Lung (tissue), 12 donors: Measurements from ENCODE around the gene KCND3. TPM values are rescaled to one million over a fixed set of nuclear protein-coding genes. Genes with fewer than 3 reads are reported as not detected.

Experiments used
- ATAC-seq: fragments of 200-7000 bp; cut with Tn5 transposase; one replicate; pipeline ENCODE4 v1.9.1; 2020; ENCODE audit warnings: moderate number of reproducible peaks; ENCODE audit not compliant: insufficient read depth, low FRiP score
- DNase-seq, 3 donors: peaks; one replicate each; pipeline ENCODE4 v3.0.0-alpha.2; 2013 to 2017
- H3K27ac ChIP-seq, 2 donors: one replicate each; pipeline ENCODE4 v1.5.1; 2013; ENCODE audit warnings: mild to moderate bottlenecking in 2 of 2, moderate library complexity in 2 of 2, control low read depth in 1 of 2, inconsistent platforms in 1 of 2, low read depth in 1 of 2, low read length in 1 of 2
- H3K27me3 ChIP-seq, 3 donors: one replicate each; pipeline ENCODE4 v1.5.1; 2013; ENCODE audit warnings: low read length in 2 of 3; ENCODE audit not compliant: control insufficient read depth in 3 of 3, insufficient read depth in 3 of 3
- H3K36me3 ChIP-seq, 4 donors: one replicate each; pipeline ENCODE4 v1.5.1; 2013; ENCODE audit warnings: low read length in 4 of 4, mild to moderate bottlenecking in 1 of 4, moderate library complexity in 1 of 4; ENCODE audit not compliant: control insufficient read depth in 4 of 4, insufficient read depth in 4 of 4
- H3K4me1 ChIP-seq, 5 donors: one replicate each; pipeline ENCODE4 v1.5.1; 2013; ENCODE audit warnings: low read length in 5 of 5, mild to moderate bottlenecking in 2 of 5, moderate library complexity in 1 of 5; ENCODE audit not compliant: control insufficient read depth in 5 of 5, insufficient read depth in 5 of 5
- H3K4me3 ChIP-seq: one replicate; pipeline ENCODE4 v1.5.1; 2013; ENCODE audit warnings: mild to moderate bottlenecking, control low read depth, moderate library complexity
- H3K9ac ChIP-seq, 2 donors: one replicate each; pipeline ENCODE4 v1.5.1; 2013; ENCODE audit warnings: low read length in 2 of 2, control low read depth in 1 of 2; ENCODE audit not compliant: insufficient read depth in 1 of 2
- H3K9me3 ChIP-seq, 4 donors: one replicate each; pipeline ENCODE4 v1.5.1; 2013; ENCODE audit warnings: low read length in 3 of 4, mild to moderate bottlenecking in 1 of 4, moderate library complexity in 1 of 4; ENCODE audit not compliant: control insufficient read depth in 4 of 4, insufficient read depth in 3 of 4
- CTCF ChIP-seq: IDR thresholded peaks from 2 replicates; pipeline ENCODE4 v1.5.1; 2012; ENCODE audit warnings: mild to moderate bottlenecking; ENCODE audit errors: control extremely low read depth, extremely low read depth
- WGBS, 2 donors: extraction: QIAGEN DNeasy Blood & Tissue Kit; methylation state at CpG; one replicate each; pipeline ENCODE4 v1.1.7; 2013; 5-methylcytosine and 5-hydroxymethylcytosine counted together
- polyA plus RNA-seq, 2 donors: library from polyadenylated mRNA; stranded (reverse); fragments of 200-250 nt; gene quantifications; one replicate each; pipeline ENCODE4 v1.2.1, GENCODE V29; 2013
- total RNA-seq, 2 donors: library from RNA; depleted of rRNA in 1 of 2; stranded (reverse); fragments of >200 nt in 1 of 2; gene quantifications; one replicate each; pipeline ENCODE4 v1.2.1, GENCODE V29; 2014 to 2021
- donor health status: control.
- donor health status: control.
- donor health status: Bipolar disorder and iron deficiency.
- donor health status: healthy.
- donor health status: DM: yes; HTN: yes; CAD: no.

KCND3 gene
- total and polyA plus RNA-seq, 4 donors = 1.3 to 12.1 (median 4.9) TPM

DNA sequence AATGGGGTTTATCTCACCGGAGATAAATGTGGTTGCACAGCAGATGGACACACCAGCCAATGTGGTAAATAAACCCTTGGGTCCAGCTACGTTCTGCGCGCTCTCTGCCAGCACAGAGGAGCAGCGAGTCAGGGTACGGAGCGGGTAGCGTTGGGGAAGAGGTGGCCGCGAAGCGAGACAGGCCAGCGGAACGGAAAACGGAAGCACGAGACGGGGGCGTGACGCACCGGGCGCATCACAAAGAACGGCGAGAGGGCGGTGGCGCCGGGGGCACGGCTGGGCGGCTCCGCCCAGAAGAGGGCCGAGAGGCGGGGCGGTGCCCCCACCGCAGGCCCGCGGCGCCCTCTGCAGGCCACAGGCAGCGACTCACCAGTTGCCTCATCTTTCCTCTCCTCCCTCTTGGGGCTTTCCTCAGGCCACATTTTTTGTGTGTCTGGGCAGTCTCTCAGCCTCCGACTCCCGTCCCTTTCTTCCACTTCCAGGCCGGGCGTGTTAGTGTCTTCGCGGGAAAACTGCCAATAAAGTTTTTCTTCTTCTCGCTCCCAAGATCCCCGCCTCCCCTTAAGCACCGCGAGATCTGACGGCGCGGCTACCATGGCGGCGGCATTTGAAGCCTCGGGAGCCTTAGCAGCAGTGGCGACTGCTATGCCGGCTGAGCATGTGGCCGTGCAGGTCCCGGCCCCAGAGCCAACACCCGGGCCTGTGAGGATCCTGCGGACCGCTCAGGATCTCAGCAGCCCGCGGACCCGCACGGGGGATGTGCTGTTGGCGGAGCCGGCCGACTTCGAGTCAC, 233.9 kb downstream of the KCND3 start, which contains the start of gene DDX20:
DDX20 (plus strand) TSS at position 571 of the 793 bp plus-strand sequence; CDS start at position 595, 24 bp downstream.
- Histone ChIP-seq H3K36me3 (peaks cover 0 to 5% (median 2%) of the 10 kb centered on the region in 4 donors), H3K9ac (peak within 1 kb of the TSS; percentile 88 to 99), H3K27me3 (no peaks in the 10 kb centered on the region), H3K9me3 (peaks cover 0 to 2% (median 0%) of the 10 kb centered on the region in 4 donors), H3K4me3 (peak within 1 kb of the TSS; percentile 99), H3K27ac (peak within 1 kb of the TSS; percentile 88 to 97), H3K4me1 (peaks cover 0 to 16% (median 4%) of the 10 kb centered on the region in 5 donors)
- ATAC-seq = peak; percentile 97
- peak; percentile 75 for TF ChIP-seq CTCF
- WGBS, 2 donors = 0% methylated on average over 59 to 67 of the region's 67 CpGs
- DNase-seq = peak; percentile 95 to 99 (median 99)

DNA sequence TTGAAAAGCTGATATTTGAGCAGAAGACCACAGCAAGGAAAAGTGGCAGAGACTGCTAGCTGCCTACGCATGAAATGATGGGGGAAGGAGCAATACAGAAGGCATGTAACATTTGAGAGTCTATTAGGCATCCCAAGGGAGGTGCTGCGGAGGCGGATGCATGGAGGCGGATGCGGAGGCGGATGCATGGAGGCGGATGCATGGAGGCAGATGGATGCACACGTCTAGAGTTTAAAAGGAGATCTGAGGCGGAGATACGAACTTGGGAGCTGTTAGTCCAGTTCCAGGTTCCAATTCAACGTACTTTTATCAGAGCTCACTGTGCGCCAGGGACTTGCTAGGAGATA, 234.5 kb downstream of the KCND3 start:
- H3K27ac ChIP-seq = peak overlapping the region; percentile 88 to 97

GRCh38 chr1:111751906-111752575, 237.4 kb downstream of the KCND3 start:
- H3K27me3 ChIP-seq = no peaks in the 10 kb centered on the region
- WGBS, 2 donors = 47 to 53% methylated on average over 2 of the region's 2 CpGs
- peaks cover 0 to 14% (median 3%) of the 10 kb centered on the region in 5 donors for H3K4me1 ChIP-seq
- peaks cover 0 to 2% (median 0%) of the 10 kb centered on the region in 4 donors for H3K36me3 ChIP-seq
- H3K27ac ChIP-seq = no peak overlapping the region
- peaks cover 0 to 2% (median 0%) of the 10 kb centered on the region in 4 donors for H3K9me3 ChIP-seq
- ATAC-seq (no peak), DNase-seq (no peak)
- H3K9ac ChIP-seq = no peak overlapping the region
- H3K4me3 ChIP-seq = no peak overlapping the region
- TF ChIP-seq CTCF = no peak

More for the DNA sequence above, 234.5 kb downstream of the KCND3 start:
- Histone ChIP-seq H3K36me3 (peaks cover 0 to 3% (median 1%) of the 10 kb centered on the region in 4 donors), H3K4me1 (peaks cover 0 to 16% (median 4%) of the 10 kb centered on the region in 5 donors), H3K27me3 (no peaks in the 10 kb centered on the region), H3K9ac (peak overlapping the region; percentile 88 to 99), H3K9me3 (peaks cover 0 to 2% (median 0%) of the 10 kb centered on the region in 4 donors), H3K4me3 (peak overlapping the region; percentile 99)
- ATAC-seq (peak; percentile 2), DNase-seq (peak; percentile 60 to 83 (median 79))
- WGBS, 2 donors = 1 to 2% methylated on average over 12 of the region's 12 CpGs
- no peak for TF ChIP-seq CTCF
